Measurements from ENCODE around the gene RNF151. TPM values are rescaled to one million over a fixed set of nuclear protein-coding genes. Genes with fewer than 3 reads are reported as not detected.

RNF151 gene
- total RNA-seq, 2 donors from 2014 or later: not detected

DNA sequence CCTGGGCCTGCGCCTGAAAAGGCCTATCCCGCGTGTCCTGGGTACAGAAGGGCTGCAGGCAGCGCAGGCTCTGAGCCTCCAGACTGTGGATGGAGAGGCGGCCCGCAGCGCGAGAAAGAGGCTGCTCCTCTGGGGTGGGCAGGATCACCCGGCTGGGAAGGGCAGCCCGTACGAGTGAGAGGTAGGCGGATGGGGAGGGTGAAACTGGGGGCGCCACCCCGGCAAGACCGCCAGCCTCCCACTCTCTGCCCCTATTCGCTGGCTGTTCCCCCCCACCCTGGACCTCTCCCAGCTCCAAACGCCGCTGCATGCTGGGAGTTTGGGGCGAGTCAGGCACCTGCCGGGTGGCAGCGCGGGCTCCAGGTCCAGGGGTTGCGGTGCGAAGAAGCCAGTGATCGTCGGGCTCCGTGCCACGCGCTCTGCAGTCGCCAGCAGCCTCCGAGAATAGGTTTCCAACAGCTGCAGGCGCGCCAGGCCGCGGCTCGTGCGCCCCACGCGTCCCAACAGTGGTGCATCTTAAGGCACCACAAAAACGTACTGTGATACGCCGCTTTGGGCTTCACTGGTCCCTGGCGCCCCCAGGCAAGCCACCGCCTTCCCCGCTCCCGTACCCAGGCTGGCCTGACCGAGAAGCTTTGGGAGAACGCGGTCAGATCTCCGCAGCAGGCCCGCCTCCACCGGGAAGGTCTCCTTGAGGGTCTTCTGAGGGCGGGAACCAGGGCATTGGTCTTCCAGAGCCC is 13.5 kb downstream of the RNF151 start:
- H3K27ac ChIP-seq: peak overlapping the region; percentile 93
- DNase-seq: peak; percentile 60
- H3K27me3 ChIP-seq: peaks cover 8% of the 10 kb centered on the region
- H3K36me3 ChIP-seq: peaks cover 11% of the 10 kb centered on the region
- intact Hi-C loops (cut with DNase I): no loop called here
- H3K9me3 ChIP-seq: no peaks in the 10 kb centered on the region
- TF ChIP-seq, protein P1, sequence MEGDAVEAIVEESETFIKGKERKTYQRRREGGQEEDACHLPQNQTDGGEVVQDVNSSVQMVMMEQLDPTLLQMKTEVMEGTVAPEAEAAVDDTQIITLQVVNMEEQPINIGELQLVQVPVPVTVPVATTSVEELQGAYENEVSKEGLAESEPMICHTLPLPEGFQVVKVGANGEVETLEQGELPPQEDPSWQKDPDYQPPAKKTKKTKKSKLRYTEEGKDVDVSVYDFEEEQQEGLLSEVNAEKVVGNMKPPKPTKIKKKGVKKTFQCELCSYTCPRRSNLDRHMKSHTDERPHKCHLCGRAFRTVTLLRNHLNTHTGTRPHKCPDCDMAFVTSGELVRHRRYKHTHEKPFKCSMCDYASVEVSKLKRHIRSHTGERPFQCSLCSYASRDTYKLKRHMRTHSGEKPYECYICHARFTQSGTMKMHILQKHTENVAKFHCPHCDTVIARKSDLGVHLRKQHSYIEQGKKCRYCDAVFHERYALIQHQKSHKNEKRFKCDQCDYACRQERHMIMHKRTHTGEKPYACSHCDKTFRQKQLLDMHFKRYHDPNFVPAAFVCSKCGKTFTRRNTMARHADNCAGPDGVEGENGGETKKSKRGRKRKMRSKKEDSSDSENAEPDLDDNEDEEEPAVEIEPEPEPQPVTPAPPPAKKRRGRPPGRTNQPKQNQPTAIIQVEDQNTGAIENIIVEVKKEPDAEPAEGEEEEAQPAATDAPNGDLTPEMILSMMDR (IDR thresholded peaks at IDR 0.05): no peak
- H3K4me1 ChIP-seq: peaks cover 17% of the 10 kb centered on the region
- H3K9ac ChIP-seq (ENCODE audit: low read depth in 2 of 2, low read length in 2 of 2): peak overlapping the region; percentile 71 to 81
- H3K4me3 ChIP-seq: peak overlapping the region; percentile 39

DNA sequence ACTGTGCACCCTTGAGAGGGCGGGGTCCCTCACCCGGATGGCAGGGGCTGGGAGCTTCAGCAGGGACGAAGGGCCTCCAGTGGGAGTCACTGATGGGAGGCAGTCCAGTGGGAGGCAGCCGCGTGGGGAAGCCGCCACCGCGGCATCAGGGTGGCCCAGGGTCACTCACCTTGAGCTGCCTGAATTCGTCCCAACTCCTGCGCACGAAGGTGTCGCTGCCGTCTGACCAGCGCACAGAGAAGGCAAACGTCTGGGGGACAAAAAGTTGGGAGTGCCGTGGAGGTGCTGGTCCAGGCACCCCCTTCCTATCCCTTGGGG is 14.1 kb downstream of the RNF151 start:
- TF ChIP-seq, protein P1 (IDR thresholded peaks at IDR 0.05): no peak
- intact Hi-C loops (cut with DNase I): no loop called here
- DNase-seq: no peak
- Histone ChIP-seq H3K9me3 (no peaks in the 10 kb centered on the region), H3K4me1 (peaks cover 20% of the 10 kb centered on the region), H3K36me3 (peaks cover 9% of the 10 kb centered on the region), H3K4me3 (peak overlapping the region; percentile 39), H3K27me3 (peaks cover 8% of the 10 kb centered on the region), H3K9ac (ENCODE audit: low read depth in 2 of 2, low read length in 2 of 2) (peak overlapping the region; percentile 71 to 81), H3K27ac (peak overlapping the region; percentile 93)

DNA sequence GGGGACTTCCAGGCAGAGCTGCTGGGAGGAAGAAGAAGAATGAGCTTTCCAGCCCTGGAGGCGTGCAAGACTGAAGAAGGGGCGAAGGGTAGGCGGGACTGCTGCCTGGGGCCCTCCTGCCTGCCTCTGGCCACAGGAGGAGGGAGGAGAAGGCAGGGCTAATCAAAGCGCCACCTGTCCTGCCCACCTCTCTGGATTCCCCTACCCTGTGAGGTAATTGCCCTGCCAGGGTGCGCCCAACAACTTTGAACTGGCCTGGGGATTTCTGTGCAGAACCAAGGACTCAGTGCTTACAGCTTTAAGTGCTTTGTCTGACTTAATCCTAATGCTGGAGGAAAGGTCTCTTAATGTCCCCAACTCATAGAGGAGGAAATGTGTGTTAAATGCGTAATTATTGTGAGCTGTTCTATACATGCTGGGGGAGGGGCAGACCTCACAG is 14.8 kb downstream of the RNF151 start, which contains the start of gene NOXO1:
Gene NOXO1, minus strand, starts transcription at position 72 of the 439 bp plus-strand sequence. CDS start 290 bp downstream, outside the sequence.
- H3K36me3 ChIP-seq: peaks cover 13% of the 10 kb centered on the region
- peak; percentile 85 for DNase-seq
- H3K27me3 ChIP-seq: peaks cover 8% of the 10 kb centered on the region
- H3K4me1 ChIP-seq: peaks cover 23% of the 10 kb centered on the region
- peak within 1 kb of the TSS; percentile 39 for H3K4me3 ChIP-seq
- H3K9ac ChIP-seq (ENCODE audit: low read depth in 2 of 2, low read length in 2 of 2): peak within 1 kb of the TSS; percentile 71 to 81
- intact Hi-C loops (cut with DNase I): no loop called here
- H3K27ac ChIP-seq: peak within 1 kb of the TSS; percentile 93
- TF ChIP-seq, protein P1 (IDR thresholded peaks at IDR 0.05): no peak
- no peaks in the 10 kb centered on the region for H3K9me3 ChIP-seq

- Histone ChIP-seq H3K4me1 (peaks cover 23% of the 10 kb centered on the region), H3K27ac (peak overlapping the region; percentile 93), H3K9me3 (no peaks in the 10 kb centered on the region), H3K36me3 (peaks cover 14% of the 10 kb centered on the region), H3K27me3 (peaks cover 8% of the 10 kb centered on the region), H3K9ac (ENCODE audit: low read depth in 2 of 2, low read length in 2 of 2) (peak overlapping the region in 1 of 2 donors; percentile 71), H3K4me3 (no peak overlapping the region)
- peak; percentile 83 for DNase-seq
- TF ChIP-seq, protein P1 (IDR thresholded peaks at IDR 0.05): no peak
- intact Hi-C loops (cut with DNase I): no loop called here
Observed at GRCh38 chr16:1982013-1982433, 15.4 kb downstream of the RNF151 start.

- Histone ChIP-seq H3K27me3 (peaks cover 8% of the 10 kb centered on the region), H3K4me1 (peaks cover 23% of the 10 kb centered on the region), H3K9ac (ENCODE audit: low read depth in 2 of 2, low read length in 2 of 2) (peak overlapping the region; percentile 70 to 71), H3K9me3 (no peaks in the 10 kb centered on the region), H3K4me3 (peak overlapping the region; percentile 87), H3K36me3 (peaks cover 8% of the 10 kb centered on the region), H3K27ac (peak overlapping the region; percentile 93)
- intact Hi-C loops (cut with DNase I): no loop called here
- no peak for DNase-seq
- TF ChIP-seq, protein P1 (IDR thresholded peaks at IDR 0.05): no peak
Observed at GRCh38 chr16:1982991-1983543, 16.4 kb downstream of the RNF151 start.
